HEK293T (cell line): ENCODE measurements around the gene GLT6D1.

Experiments
- CTCF ChIA-PET: fragments of 350-600 bp; formaldehyde crosslinking; extraction: SDS; loops from one replicate; lab custom pipeline; 2021; ENCODE audit warnings: antibody characterized with exemption, inconsistent platforms; lab: Yijun Ruan, JAX
- POLR2A ChIA-PET: fragments of 350-600 bp; formaldehyde crosslinking; extraction: SDS; loops from one replicate; lab custom pipeline; 2020; ENCODE audit warnings: antibody characterized with exemption, inconsistent platforms; lab: Yijun Ruan, JAX
- DNase-seq: peaks from one replicate; pipeline ENCODE4 v3.0.0; 2012; ENCODE audit warnings: mixed read lengths; ENCODE audit errors: extremely low spot score
- ARNT ChIP-seq: fragments of 450-650 bp; IDR thresholded peaks from 2 replicates; pipeline ENCODE4 v1.6.1; 2017; ENCODE audit warnings: mild to moderate bottlenecking
- BHLHE40 ChIP-seq: fragments of 450-650 bp; IDR thresholded peaks from 2 replicates; pipeline ENCODE4 v1.6.1; 2016; ENCODE audit warnings: mild to moderate bottlenecking, moderate library complexity, borderline replicate concordance
- CTBP1 ChIP-seq: fragments of 450-650 bp; IDR thresholded peaks from 2 replicates; pipeline ENCODE4 v1.6.1; 2016; ENCODE audit warnings: borderline replicate concordance
- ELF4 ChIP-seq: fragments of 450-650 bp; IDR thresholded peaks from 2 replicates; pipeline ENCODE4 v1.6.1; 2017; ENCODE audit warnings: antibody characterized with exemption
- FOXA1 ChIP-seq: fragments of 450-650 bp; IDR thresholded peaks from 2 replicates; pipeline ENCODE4 v1.6.1; 2016; ENCODE audit warnings: mild to moderate bottlenecking
- FOXK2 ChIP-seq: fragments of 450-650 bp; IDR thresholded peaks from 2 replicates; pipeline ENCODE4 v1.6.1; 2016; ENCODE audit warnings: mild to moderate bottlenecking
- FOXM1 ChIP-seq: fragments of 450-650 bp; IDR thresholded peaks from 2 replicates; pipeline ENCODE4 v1.6.1; 2017; ENCODE audit warnings: mild to moderate bottlenecking, borderline replicate concordance
- HDGF ChIP-seq: fragments of 450-650 bp; IDR thresholded peaks from 2 replicates; pipeline ENCODE4 v1.6.1; 2017; ENCODE audit warnings: antibody characterized with exemption, borderline replicate concordance
- L3MBTL2 ChIP-seq: fragments of 450-650 bp; conservative IDR thresholded peaks from 2 replicates; pipeline ENCODE4 v1.6.1; 2016; ENCODE audit warnings: mild to moderate bottlenecking
- LEF1 ChIP-seq: fragments of 450-650 bp; IDR thresholded peaks from 2 replicates; pipeline ENCODE4 v1.6.1; 2017; ENCODE audit warnings: mild to moderate bottlenecking, borderline replicate concordance
- NFRKB ChIP-seq: fragments of 450-650 bp; IDR thresholded peaks from 2 replicates; pipeline ENCODE4 v1.6.1; 2016; ENCODE audit warnings: mild to moderate bottlenecking, moderate library complexity
- PKNOX1 ChIP-seq: fragments of 450-650 bp; IDR thresholded peaks from 2 replicates; pipeline ENCODE4 v1.6.1; 2016
- SP1 ChIP-seq: fragments of 450-650 bp; IDR thresholded peaks from 2 replicates; pipeline ENCODE4 v1.6.1; 2017
- SUZ12 ChIP-seq: fragments of 450-650 bp; IDR thresholded peaks from 2 replicates; pipeline ENCODE4 v1.6.1; 2016; ENCODE audit warnings: mild to moderate bottlenecking
- TARDBP ChIP-seq: fragments of 450-650 bp; IDR thresholded peaks from 2 replicates; pipeline ENCODE4 v1.6.1; 2016
- ZNF384 ChIP-seq: fragments of 450-650 bp; IDR thresholded peaks from 2 replicates; pipeline ENCODE4 v1.6.1; 2016

The GLT6D1 gene

GRCh38 chr9:135659252-135659651, 19.9 kb upstream of the GLT6D1 start:
- ChIA-PET CTCF (no interaction called here), POLR2A (no interaction called here)
- no peak for TF ChIP-seq ARNT
- TF ChIP-seq ELF4, result no peak
- TF ChIP-seq FOXK2, result no peak
- TF ChIP-seq NFRKB, result no peak
- TF ChIP-seq SP1, result no peak
- TF ChIP-seq ZNF384, result no peak
- no peak for DNase-seq

DNA sequence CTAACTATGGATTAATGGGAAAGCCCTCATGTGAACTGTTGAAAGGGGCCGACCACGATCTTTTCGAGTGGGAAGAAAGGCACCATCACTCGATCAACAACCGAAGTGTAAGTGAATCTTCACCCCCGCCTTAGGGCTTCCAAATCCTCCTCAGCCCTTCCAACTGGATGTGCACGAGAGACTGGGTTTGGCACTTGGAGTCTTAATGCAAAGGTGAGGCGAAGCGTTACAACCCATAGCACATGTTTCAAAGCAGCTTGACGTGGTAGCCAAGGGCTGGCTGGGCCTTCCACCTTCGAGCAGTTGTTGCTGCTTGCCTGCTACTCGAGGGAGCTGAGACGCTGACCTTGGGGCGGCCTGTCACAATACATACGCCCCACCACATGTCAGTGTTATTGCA, 18.1 kb upstream of the GLT6D1 start:
- POLR2A ChIA-PET, result no interaction called here
- TF ChIP-seq LEF1, result no peak
- no peak for TF ChIP-seq HDGF
- TF ChIP-seq PKNOX1, result no peak
- TF ChIP-seq FOXK2, result no peak
- TF ChIP-seq ARNT, result no peak
- no peak for TF ChIP-seq BHLHE40
- no peak for TF ChIP-seq ELF4
- no peak for TF ChIP-seq ZNF384
- no peak for TF ChIP-seq FOXA1
- no peak for TF ChIP-seq SP1
- no peak for TF ChIP-seq CTBP1
- CTCF ChIA-PET, result no interaction called here
- DNase-seq, result no peak

DNA sequence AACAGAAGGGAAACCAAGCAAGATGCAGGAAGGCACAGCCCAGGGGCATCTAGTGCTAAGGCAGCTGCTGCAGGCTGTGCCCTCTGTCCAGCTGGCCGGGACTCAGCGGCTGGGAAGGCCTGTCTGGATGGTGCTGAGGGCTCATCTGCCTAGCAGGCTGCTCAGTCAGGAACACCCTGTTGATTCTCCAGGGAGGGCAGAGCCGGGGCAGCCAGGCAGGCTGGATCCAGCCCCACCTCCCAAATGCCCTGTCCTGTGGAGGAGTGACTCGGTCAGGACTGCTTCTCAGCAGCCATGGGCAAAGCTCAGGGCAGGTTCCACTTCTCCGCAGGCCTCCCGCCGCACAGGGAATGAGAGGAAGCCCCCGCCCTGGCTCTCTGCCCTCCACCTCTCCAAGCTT, 16.0 kb upstream of the GLT6D1 start:
- ChIA-PET CTCF (no interaction called here), POLR2A (no interaction called here)
- no peak for DNase-seq
- TF ChIP-seq HDGF, result no peak
- TF ChIP-seq L3MBTL2, result no peak
- no peak for TF ChIP-seq ARNT
- no peak for TF ChIP-seq ZNF384
- TF ChIP-seq NFRKB, result no peak
- no peak for TF ChIP-seq FOXA1
- no peak for TF ChIP-seq ELF4
- TF ChIP-seq SUZ12, result no peak
- TF ChIP-seq BHLHE40, result no peak
- TF ChIP-seq SP1, result no peak
- no peak for TF ChIP-seq CTBP1
- TF ChIP-seq FOXK2, result no peak
- no peak for TF ChIP-seq LEF1
- no peak for TF ChIP-seq PKNOX1
- TF ChIP-seq FOXM1, result no peak
- TF ChIP-seq TARDBP, result no peak

DNA sequence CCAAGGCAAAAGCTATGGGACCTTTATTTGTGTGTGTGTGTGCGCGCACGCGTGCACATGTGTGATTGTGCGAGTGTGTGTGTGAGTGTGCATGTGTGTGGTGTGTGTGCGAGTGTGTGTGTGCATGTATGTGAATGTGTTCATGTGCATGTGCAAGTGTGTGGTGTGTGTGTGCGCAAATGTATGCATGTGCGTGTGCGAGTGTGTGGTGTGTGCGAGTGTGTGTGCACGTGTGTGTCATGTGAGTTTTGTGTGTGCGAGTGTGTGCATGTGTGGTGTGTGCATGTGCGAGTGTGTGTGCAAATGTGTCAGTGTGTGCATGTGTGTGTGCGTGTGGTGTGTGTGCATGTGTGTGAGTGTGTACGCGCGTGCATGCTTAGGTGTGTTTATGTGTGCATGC, 11.1 kb upstream of the GLT6D1 start:
- CTCF ChIA-PET, result interaction anchor here (0.6 kb wide), 1 partner anchor 325 kb away, joined by 4 read pairs; no protein-coding TSS in a partner anchor
- POLR2A ChIA-PET, result no interaction called here

GRCh38 chr9:135649508-135649907, 10.2 kb upstream of the GLT6D1 start:
- ChIA-PET CTCF (no interaction called here), POLR2A (no interaction called here)
- DNase-seq, result no peak
- no peak for TF ChIP-seq SP1
- TF ChIP-seq FOXM1, result no peak
- no peak for TF ChIP-seq HDGF
- TF ChIP-seq SUZ12, result no peak
- TF ChIP-seq ARNT, result no peak
- TF ChIP-seq LEF1, result no peak
- TF ChIP-seq BHLHE40, result no peak
- TF ChIP-seq CTBP1, result no peak
- no peak for TF ChIP-seq FOXA1
- no peak for TF ChIP-seq ELF4
- TF ChIP-seq ZNF384, result no peak
- TF ChIP-seq NFRKB, result no peak
- no peak for TF ChIP-seq TARDBP

More for the DNA sequence above, 11.1 kb upstream of the GLT6D1 start:
- DNase-seq, result no peak
- TF ChIP-seq FOXA1 (no peak), ELF4 (no peak), ZNF384 (no peak), L3MBTL2 (no peak)

DNA sequence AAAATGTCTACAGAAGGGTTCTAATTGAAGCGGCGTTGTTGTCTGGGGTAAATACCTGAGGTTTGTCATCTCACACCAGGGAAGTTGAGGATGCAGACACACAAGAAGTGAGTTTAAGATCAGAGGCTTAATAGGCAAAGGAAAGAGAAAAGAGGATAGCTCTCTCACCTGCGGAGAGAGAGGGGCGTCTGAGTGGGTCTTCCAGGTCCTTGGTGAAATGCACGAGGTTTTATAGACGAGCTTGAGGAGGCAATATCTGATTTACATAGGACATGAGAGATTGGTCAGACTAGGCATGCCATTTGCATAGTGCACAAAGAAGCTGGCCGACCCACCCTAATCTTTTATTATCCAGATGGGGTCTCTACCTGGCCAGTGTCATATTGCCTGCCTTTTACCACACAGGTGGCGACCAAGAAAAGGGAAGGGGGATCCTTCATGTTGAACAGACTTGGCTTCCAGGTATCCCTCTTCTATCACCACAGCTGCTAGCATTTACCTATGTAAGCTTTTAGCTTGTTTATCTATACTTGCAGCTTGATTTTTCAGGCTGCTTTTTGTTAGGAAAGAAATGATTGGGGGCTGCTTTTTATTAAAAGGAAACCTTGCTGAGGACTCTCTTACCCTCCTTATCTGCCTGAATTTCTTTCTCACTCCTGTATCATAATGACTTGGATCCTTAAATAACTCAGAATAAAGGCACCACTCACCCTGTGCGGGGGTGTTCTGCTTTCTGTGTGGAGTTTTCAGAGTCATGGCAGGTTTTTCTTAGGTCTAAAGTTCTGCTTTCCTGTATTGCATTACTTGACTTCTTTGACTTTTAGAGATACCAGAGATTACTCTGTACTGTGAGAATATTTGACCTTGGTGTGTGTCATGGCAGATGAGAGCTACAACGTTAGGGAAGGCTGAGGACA, 9.4 kb upstream of the GLT6D1 start:
- no peak for DNase-seq
- ChIA-PET CTCF (no interaction called here), POLR2A (no interaction called here)
- TF ChIP-seq TARDBP, result no peak
- TF ChIP-seq ZNF384, result no peak
- no peak for TF ChIP-seq FOXA1
- no peak for TF ChIP-seq L3MBTL2
- no peak for TF ChIP-seq ELF4
- no peak for TF ChIP-seq HDGF
- no peak for TF ChIP-seq SP1
- no peak for TF ChIP-seq FOXK2
- TF ChIP-seq NFRKB, result no peak

- POLR2A ChIA-PET, result no interaction called here
- no peak for DNase-seq
- TF ChIP-seq L3MBTL2 (no peak), PKNOX1 (no peak), FOXA1 (no peak), LEF1 (no peak), SP1 (no peak), ARNT (no peak), SUZ12 (no peak)
- CTCF ChIA-PET, result no interaction called here
These were observed 8.5 kb upstream of the GLT6D1 start for GRCh38 chr9:135647884-135648283.
